ENCODE results near the gene ERBIN. TPM values are rescaled to one million over a fixed set of nuclear protein-coding genes. Genes with fewer than 3 reads are reported as not detected.

Gene ERBIN
- total and polyA plus RNA-seq, 10 of the 15 experiments (the other 5 are each of a cell fraction or from before 2014, with no cell fraction given): 9.5 to 91.1 (median 49.4) TPM

GRCh38 chr5:65961633-65962032 is 35.3 kb downstream of the ERBIN start (continued):
- no peak for TF ChIP-seq BCLAF1 (IDR thresholded peaks at IDR 0.05)
- no peak for TF ChIP-seq FOXK2 (IDR thresholded peaks at IDR 0.05)
- no peak for TF ChIP-seq ZZZ3 (IDR thresholded peaks at IDR 0.05; ENCODE audit: control insufficient read depth, insufficient read length, low read depth)
- no peak for TF ChIP-seq IRF4 (IDR thresholded peaks at IDR 0.05; ENCODE audit: low read depth, low read length)
- no peak for TF ChIP-seq MYC (IDR thresholded peaks at IDR 0.05; ENCODE audit: insufficient read depth, insufficient read length, insufficient replicate concordance, low read length, severe bottlenecking)
- no peak for TF ChIP-seq ZNF207 (IDR thresholded peaks at IDR 0.05; ENCODE audit: borderline replicate concordance)
- TF ChIP-seq PAX8 (IDR thresholded peaks at IDR 0.05): no peak
- no peak for TF ChIP-seq SMARCA5 (IDR thresholded peaks at IDR 0.05)
- peak; percentile 2; the same call in 1 of the 2 replicates for TF ChIP-seq USF2 (IDR thresholded peaks at IDR 0.05; ENCODE audit: borderline replicate concordance, low read depth, low read length)
- TF ChIP-seq, protein P1, sequence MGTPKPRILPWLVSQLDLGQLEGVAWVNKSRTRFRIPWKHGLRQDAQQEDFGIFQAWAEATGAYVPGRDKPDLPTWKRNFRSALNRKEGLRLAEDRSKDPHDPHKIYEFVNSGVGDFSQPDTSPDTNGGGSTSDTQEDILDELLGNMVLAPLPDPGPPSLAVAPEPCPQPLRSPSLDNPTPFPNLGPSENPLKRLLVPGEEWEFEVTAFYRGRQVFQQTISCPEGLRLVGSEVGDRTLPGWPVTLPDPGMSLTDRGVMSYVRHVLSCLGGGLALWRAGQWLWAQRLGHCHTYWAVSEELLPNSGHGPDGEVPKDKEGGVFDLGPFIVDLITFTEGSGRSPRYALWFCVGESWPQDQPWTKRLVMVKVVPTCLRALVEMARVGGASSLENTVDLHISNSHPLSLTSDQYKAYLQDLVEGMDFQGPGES (IDR thresholded peaks at IDR 0.05): no peak
- TF ChIP-seq ATF7 (IDR thresholded peaks at IDR 0.05; ENCODE audit: low read depth): peak; percentile 79
- TF ChIP-seq CUX1 (IDR thresholded peaks at IDR 0.05; ENCODE audit: insufficient replicate concordance, low read depth, low read length): no peak
- TF ChIP-seq, protein P2, sequence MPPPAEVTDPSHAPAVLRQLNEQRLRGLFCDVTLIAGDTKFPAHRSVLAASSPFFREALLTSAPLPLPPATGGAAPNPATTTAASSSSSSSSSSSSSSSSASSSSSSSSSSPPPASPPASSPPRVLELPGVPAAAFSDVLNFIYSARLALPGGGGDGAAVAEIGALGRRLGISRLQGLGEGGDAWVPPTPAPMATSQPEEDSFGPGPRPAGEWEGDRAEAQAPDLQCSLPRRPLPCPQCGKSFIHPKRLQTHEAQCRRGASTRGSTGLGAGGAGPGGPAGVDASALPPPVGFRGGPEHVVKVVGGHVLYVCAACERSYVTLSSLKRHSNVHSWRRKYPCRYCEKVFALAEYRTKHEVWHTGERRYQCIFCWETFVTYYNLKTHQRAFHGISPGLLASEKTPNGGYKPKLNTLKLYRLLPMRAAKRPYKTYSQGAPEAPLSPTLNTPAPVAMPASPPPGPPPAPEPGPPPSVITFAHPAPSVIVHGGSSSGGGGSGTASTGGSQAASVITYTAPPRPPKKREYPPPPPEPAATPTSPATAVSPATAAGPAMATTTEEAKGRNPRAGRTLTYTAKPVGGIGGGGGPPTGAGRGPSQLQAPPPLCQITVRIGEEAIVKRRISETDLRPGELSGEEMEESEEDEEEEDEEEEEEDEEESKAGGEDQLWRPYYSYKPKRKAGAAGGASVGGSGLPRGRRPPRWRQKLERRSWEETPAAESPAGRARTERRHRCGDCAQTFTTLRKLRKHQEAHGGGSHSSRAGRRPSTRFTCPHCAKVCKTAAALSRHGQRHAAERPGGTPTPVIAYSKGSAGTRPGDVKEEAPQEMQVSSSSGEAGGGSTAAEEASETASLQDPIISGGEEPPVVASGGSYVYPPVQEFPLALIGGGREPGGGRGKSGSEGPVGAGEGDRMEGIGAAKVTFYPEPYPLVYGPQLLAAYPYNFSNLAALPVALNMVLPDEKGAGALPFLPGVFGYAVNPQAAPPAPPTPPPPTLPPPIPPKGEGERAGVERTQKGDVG (CRISPR knock-in tag; IDR thresholded peaks at IDR 0.05): no peak
- TF ChIP-seq NKRF (conservative IDR thresholded peaks at IDR 0.05): no peak

All from GM12878 (cell line).